ENCODE data around the gene TIMM17A. TPM values are rescaled to one million over a fixed set of nuclear protein-coding genes. Genes with fewer than 3 reads are reported as not detected.

TIMM17A gene
- total RNA-seq (10 to 100 TPM; 25.9 to 44.4 TPM), polyA plus RNA-seq (10 to 100 TPM; 26.1 to 56.1 TPM)
- long read RNA-seq, donor 1, transcript TIMM17A-201 (6 exons, 1,659 nt) = major isoform, 16 of 24 reads
- long read RNA-seq, donor 1, transcript TIMM17A-203 (3 exons, 2,523 nt) = minor isoform, 7 of 24 reads
- long read RNA-seq, donor 1, partial matches to known transcripts = 0 of 24 reads
- long read RNA-seq, donor 1, other reads (novel, unspliced or antisense) = 0 of 24 reads
- long read RNA-seq, donor 2, transcript TIMM17A-201 (6 exons, 1,659 nt) = major isoform, 9 of 9 reads
- long read RNA-seq, donor 2, partial matches to known transcripts = 0 of 9 reads
- long read RNA-seq, donor 2, other reads (novel, unspliced or antisense) = 0 of 9 reads
- long read RNA-seq, donor 3, transcript TIMM17A-201 (6 exons, 1,659 nt) = major isoform, 15 of 25 reads
- long read RNA-seq, donor 3, partial matches to known transcripts = 5 of 25 reads
- long read RNA-seq, donor 3, other reads (novel, unspliced or antisense) = 0 of 25 reads
- long read RNA-seq, donor 4, transcript TIMM17A-201 (6 exons, 1,659 nt) = major isoform, 9 of 18 reads
- long read RNA-seq, donor 4, partial matches to known transcripts = 7 of 18 reads
- long read RNA-seq, donor 4, other reads (novel, unspliced or antisense) = 0 of 18 reads
- long read RNA-seq, donor 5, transcript TIMM17A-201 (6 exons, 1,659 nt) = major isoform, 9 of 16 reads
- long read RNA-seq, donor 5, transcript TIMM17A-203 (3 exons, 2,523 nt) = minor isoform, 7 of 16 reads
- long read RNA-seq, donor 5, partial matches to known transcripts = 0 of 16 reads
- long read RNA-seq, donor 5, other reads (novel, unspliced or antisense) = 0 of 16 reads

DNA sequence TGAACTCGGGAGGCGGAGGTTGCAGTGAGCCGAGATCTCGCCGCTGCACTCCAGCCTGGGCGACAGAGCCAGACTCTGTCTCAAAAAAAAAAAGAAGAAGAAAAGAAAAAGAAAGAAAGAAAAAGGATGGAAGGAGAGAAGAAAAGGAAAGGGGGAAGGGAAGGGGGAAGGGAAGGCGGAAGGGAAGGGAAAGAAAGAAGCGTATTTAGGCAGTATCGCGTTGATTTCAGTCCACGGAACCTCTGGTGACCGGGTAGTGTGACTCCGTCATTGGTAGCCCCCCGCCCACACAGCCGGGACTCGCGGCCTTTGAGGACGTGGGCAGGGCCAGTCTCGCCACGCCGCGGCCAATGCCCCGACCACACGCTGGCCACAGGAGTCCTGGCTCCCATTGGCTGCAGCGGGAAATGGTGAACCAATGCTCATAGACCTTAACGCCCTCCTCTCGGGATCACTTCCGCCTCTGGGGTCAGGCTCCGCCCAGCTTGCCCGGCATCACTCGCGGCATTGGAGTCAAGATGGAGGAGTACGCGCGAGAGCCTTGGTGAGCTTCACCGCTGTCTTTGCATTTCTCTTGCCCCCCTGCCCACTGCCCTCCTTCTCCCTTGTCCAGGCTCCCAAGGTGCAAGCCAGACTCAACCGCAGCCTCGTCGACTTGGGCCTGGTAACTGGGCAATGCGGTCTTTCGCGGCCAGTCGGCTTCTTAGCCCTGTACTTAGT is at the start of gene TIMM17A:
TSS of gene TIMM17A (plus strand) at position 495 of the 720 bp plus-strand sequence. CDS start at position 519, 24 bp downstream.
- Histone ChIP-seq H3K36me3 (ENCODE audit: control insufficient read depth in 4 of 4, insufficient read depth in 4 of 4, low read length in 4 of 4) (peaks cover 5 to 14% (median 10%) of the 10 kb centered on the region in 4 donors), H3K9ac (ENCODE audit: insufficient read depth in 1 of 2, low read length in 2 of 2) (peak within 1 kb of the TSS; percentile 96 to 100), H3K9me3 (ENCODE audit: control insufficient read depth in 4 of 4, insufficient read depth in 3 of 4, low read length in 3 of 4) (no peaks in the 10 kb centered on the region), H3K27me3 (ENCODE audit: control insufficient read depth in 3 of 3, insufficient read depth in 3 of 3, low read length in 2 of 3) (no peaks in the 10 kb centered on the region), H3K4me1 (ENCODE audit: control insufficient read depth in 5 of 5, insufficient read depth in 5 of 5, low read length in 5 of 5) (peaks cover 0 to 6% (median 0%) of the 10 kb centered on the region in 5 donors), H3K27ac (ENCODE audit: low read depth in 1 of 2, low read length in 1 of 2) (peak within 1 kb of the TSS; percentile 71 to 96), H3K4me3 (peak within 1 kb of the TSS; percentile 96)
- WGBS, 2 donors = 0 to 1% methylated on average over 43 of the region's 43 CpGs
- ATAC-seq (ENCODE audit: insufficient read depth, low FRiP score) = peak; percentile 100
- peak; percentile 98 to 99 (median 99) for DNase-seq
- TF ChIP-seq CTCF (IDR thresholded peaks at IDR 0.05; ENCODE audit: control extremely low read depth, extremely low read depth) = no peak

GRCh38 chr1:201906336-201906735 is 49.0 kb upstream of the TIMM17A start:
- WGBS, 2 donors = 91 to 96% methylated on average over 3 of the region's 3 CpGs
- H3K27ac ChIP-seq (ENCODE audit: low read depth in 1 of 2, low read length in 1 of 2) = peak overlapping the region in 1 of 2 donors; percentile 34

GRCh38 chr1:201907621-201908020 is 47.7 kb upstream of the TIMM17A start:
- DNase-seq = no peak
- WGBS, 2 donors = 88 to 95% methylated on average over 6 of the region's 6 CpGs
- H3K27ac ChIP-seq (ENCODE audit: low read depth in 1 of 2, low read length in 1 of 2) = peak overlapping the region in 1 of 2 donors; percentile 7
- H3K9me3 ChIP-seq (ENCODE audit: control insufficient read depth in 4 of 4, insufficient read depth in 3 of 4, low read length in 3 of 4) = no peaks in the 10 kb centered on the region
- H3K9ac ChIP-seq (ENCODE audit: insufficient read depth in 1 of 2, low read length in 2 of 2) = no peak overlapping the region
- H3K4me1 ChIP-seq (ENCODE audit: control insufficient read depth in 5 of 5, insufficient read depth in 5 of 5, low read length in 5 of 5) = peaks cover 0 to 7% (median 0%) of the 10 kb centered on the region in 5 donors
- H3K36me3 ChIP-seq (ENCODE audit: control insufficient read depth in 4 of 4, insufficient read depth in 4 of 4, low read length in 4 of 4) = no peaks in the 10 kb centered on the region
- H3K4me3 ChIP-seq = no peak overlapping the region
- no peaks in the 10 kb centered on the region for H3K27me3 ChIP-seq (ENCODE audit: control insufficient read depth in 3 of 3, insufficient read depth in 3 of 3, low read length in 2 of 3)
- no peak for ATAC-seq (ENCODE audit: insufficient read depth, low FRiP score)
- no peak for TF ChIP-seq CTCF (IDR thresholded peaks at IDR 0.05; ENCODE audit: control extremely low read depth, extremely low read depth)

More at GRCh38 chr1:201906336-201906735, 49.0 kb upstream of the TIMM17A start:
- Histone ChIP-seq H3K27me3 (ENCODE audit: control insufficient read depth in 3 of 3, insufficient read depth in 3 of 3, low read length in 2 of 3) (no peaks in the 10 kb centered on the region), H3K4me1 (ENCODE audit: control insufficient read depth in 5 of 5, insufficient read depth in 5 of 5, low read length in 5 of 5) (peaks cover 0 to 7% (median 0%) of the 10 kb centered on the region in 5 donors), H3K9me3 (ENCODE audit: control insufficient read depth in 4 of 4, insufficient read depth in 3 of 4, low read length in 3 of 4) (no peaks in the 10 kb centered on the region), H3K9ac (ENCODE audit: insufficient read depth in 1 of 2, low read length in 2 of 2) (no peak overlapping the region), H3K4me3 (no peak overlapping the region), H3K36me3 (ENCODE audit: control insufficient read depth in 4 of 4, insufficient read depth in 4 of 4, low read length in 4 of 4) (no peaks in the 10 kb centered on the region)
- ATAC-seq (ENCODE audit: insufficient read depth, low FRiP score) (no peak), DNase-seq (no peak)
- no peak for TF ChIP-seq CTCF (IDR thresholded peaks at IDR 0.05; ENCODE audit: control extremely low read depth, extremely low read depth)

All from lung (tissue), 16 donors.